HepG2 (cell line): ENCODE data around the gene MYH10. TPM values are rescaled to one million over a fixed set of nuclear protein-coding genes. Genes with fewer than 3 reads are reported as not detected.
A peak's percentile ranks its signal among the peaks of the same experiment; 100 is the strongest.

Experiments
- AGO1 ChIP-seq: fragments of 200-400 bp; formaldehyde crosslinking; IDR thresholded peaks from 2 replicates; pipeline ENCODE4 v1.6.1; 2017; ENCODE audit warnings: mild to moderate bottlenecking, low read depth, low read length, moderate library complexity; ENCODE audit not compliant: poor library complexity, severe bottlenecking
- HDAC2 ChIP-seq: sonication (generic); formaldehyde crosslinking; IDR thresholded peaks from 2 replicates; pipeline ENCODE4 v1.4.0; 2020; ENCODE audit warnings: missing genetic modification reagents
- HNRNPL ChIP-seq: fragments of 200-400 bp; formaldehyde crosslinking; IDR thresholded peaks from 2 replicates; pipeline ENCODE4 v1.6.1; 2017; ENCODE audit warnings: mild to moderate bottlenecking, low read depth, low read length
- MYPOP ChIP-seq: sonication (generic); formaldehyde crosslinking; IDR thresholded peaks from 2 replicates; pipeline ENCODE4 v1.8.1; 2023; ENCODE audit warnings: mild to moderate bottlenecking, moderate library complexity, missing genetic modification reagents
- NFYC ChIP-seq: IDR thresholded peaks from 2 replicates; pipeline ENCODE4 v1.6.1; 2016; ENCODE audit warnings: missing genetic modification reagents, missing compliant biosample characterization
- SNAPC4 ChIP-seq: sonication (generic); formaldehyde crosslinking; IDR thresholded peaks from 2 replicates; pipeline ENCODE4 v1.4.0; 2020; ENCODE audit warnings: mild to moderate bottlenecking, missing genetic modification reagents
- TRIM24 ChIP-seq: sonication (generic); formaldehyde crosslinking; IDR thresholded peaks from 2 replicates; pipeline ENCODE4 v1.8.0; 2022; ENCODE audit warnings: mild to moderate bottlenecking, missing genetic modification reagents
- ZBTB25 ChIP-seq: IDR thresholded peaks from 2 replicates; pipeline ENCODE4 v1.6.1; 2018; ENCODE audit warnings: missing genetic modification reagents
- ZBTB33 ChIP-seq: sonication (generic); formaldehyde crosslinking; IDR thresholded peaks from 2 replicates; pipeline ENCODE4 v1.4.0; 2020; ENCODE audit warnings: missing genetic modification reagents
- ZBTB8A ChIP-seq: sonication (generic); formaldehyde crosslinking; IDR thresholded peaks from 2 replicates; pipeline ENCODE4 v1.4.0; 2020; ENCODE audit warnings: mild to moderate bottlenecking, low read depth, missing genetic modification reagents, borderline replicate concordance
- ZNF18 ChIP-seq: sonication (generic); formaldehyde crosslinking; IDR thresholded peaks from 2 replicates; pipeline ENCODE4 v1.8.0; 2022; ENCODE audit warnings: mild to moderate bottlenecking, missing genetic modification reagents; ENCODE audit not compliant: insufficient replicate concordance
- ZNF451 ChIP-seq: sonication (generic); formaldehyde crosslinking; IDR thresholded peaks from 2 replicates; pipeline ENCODE4 v1.5.0; 2020; ENCODE audit warnings: mild to moderate bottlenecking, missing genetic modification reagents
- ZNF557 ChIP-seq: sonication (generic); formaldehyde crosslinking; IDR thresholded peaks from 2 replicates; pipeline ENCODE4 v1.4.0; 2020; ENCODE audit warnings: missing genetic modification reagents
- ZNF576 ChIP-seq: sonication (generic); formaldehyde crosslinking; IDR thresholded peaks from 2 replicates; pipeline ENCODE4 v1.4.0; 2020; ENCODE audit warnings: mild to moderate bottlenecking, missing genetic modification reagents
- ZNF674 ChIP-seq: sonication (generic); formaldehyde crosslinking; IDR thresholded peaks from 2 replicates; pipeline ENCODE4 v1.5.0; 2020; ENCODE audit warnings: low read depth, mild to moderate bottlenecking, missing genetic modification reagents
- ZNF766 ChIP-seq: sonication (generic); formaldehyde crosslinking; IDR thresholded peaks from 2 replicates; pipeline ENCODE4 v1.5.0; 2020; ENCODE audit warnings: missing genetic modification reagents, borderline replicate concordance
- polyA plus RNA-seq, 8 experiments: library from polyadenylated mRNA; depleted of rRNA in 3 of 8; stranded (reverse) in 7 of 8; unstranded in 1 of 8; fragments of >200 nt; fragmentation: Illumina TruSeq in 4 of 8; extraction: Trizol in 4 of 8; gene quantifications; 2 replicates each; pipeline versions ENCODE4 v1.2.1 to v1.2.3, GENCODE V29; 2011 to 2016; ENCODE audit warnings: low read depth in 4 of 8, missing spikeins in 1 of 8, mixed read lengths in 1 of 8; ENCODE audit not compliant: insufficient read depth in 1 of 8
- total RNA-seq, 5 experiments: library from RNA; depleted of rRNA; stranded (reverse); fragments of >200 nt; fragmentation: Illumina TruSeq; extraction: Trizol; gene quantifications; 2 replicates each; pipeline ENCODE4 v1.2.3, GENCODE V29; 2016; ENCODE audit warnings: low read depth in 1 of 5

The MYH10 gene
- total and polyA plus RNA-seq, 2 of the 13 experiments (the other 11 are each of a cell fraction or from before 2014, with no cell fraction given), result 43.4 to 68.6 TPM

- TF ChIP-seq ZBTB33 (CRISPR knock-in tag) (no peak), ZNF766 (CRISPR knock-in tag) (no peak), HNRNPL (no peak), HDAC2 (CRISPR knock-in tag) (peak; percentile 33), ZNF557 (0 out of 2 replicates have a peak, but pooled peaks have one; percentile 24), NFYC (CRISPR knock-in tag) (no peak; the same call in 1 of the 2 replicates), TRIM24 (no peak), ZNF674 (CRISPR knock-in tag) (no peak), ZBTB8A (no peak), ZNF451 (no peak), SNAPC4 (peak; percentile 3; the same call in 1 of the 2 replicates), ZBTB25 (CRISPR knock-in tag) (no peak), MYPOP (no peak), AGO1 (no peak), ZNF18 (CRISPR knock-in tag) (no peak), ZNF576 (CRISPR knock-in tag) (no peak)
These were observed 195.0 kb downstream of the MYH10 start, which contains the start of gene NDEL1 (continued) for GRCh38 chr17:8435245-8436168.
